Measurements from ENCODE around the gene HSD11B2.

HSD11B2 gene

GRCh38 chr16:67474551-67475455 lies 43.9 kb downstream of the HSD11B2 start:
- in situ Hi-C loops (cut with HindIII; ENCODE audit: low sequenced_read_pairs): no loop called here
- TF ChIP-seq, protein P1, sequence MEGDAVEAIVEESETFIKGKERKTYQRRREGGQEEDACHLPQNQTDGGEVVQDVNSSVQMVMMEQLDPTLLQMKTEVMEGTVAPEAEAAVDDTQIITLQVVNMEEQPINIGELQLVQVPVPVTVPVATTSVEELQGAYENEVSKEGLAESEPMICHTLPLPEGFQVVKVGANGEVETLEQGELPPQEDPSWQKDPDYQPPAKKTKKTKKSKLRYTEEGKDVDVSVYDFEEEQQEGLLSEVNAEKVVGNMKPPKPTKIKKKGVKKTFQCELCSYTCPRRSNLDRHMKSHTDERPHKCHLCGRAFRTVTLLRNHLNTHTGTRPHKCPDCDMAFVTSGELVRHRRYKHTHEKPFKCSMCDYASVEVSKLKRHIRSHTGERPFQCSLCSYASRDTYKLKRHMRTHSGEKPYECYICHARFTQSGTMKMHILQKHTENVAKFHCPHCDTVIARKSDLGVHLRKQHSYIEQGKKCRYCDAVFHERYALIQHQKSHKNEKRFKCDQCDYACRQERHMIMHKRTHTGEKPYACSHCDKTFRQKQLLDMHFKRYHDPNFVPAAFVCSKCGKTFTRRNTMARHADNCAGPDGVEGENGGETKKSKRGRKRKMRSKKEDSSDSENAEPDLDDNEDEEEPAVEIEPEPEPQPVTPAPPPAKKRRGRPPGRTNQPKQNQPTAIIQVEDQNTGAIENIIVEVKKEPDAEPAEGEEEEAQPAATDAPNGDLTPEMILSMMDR (IDR thresholded peaks at IDR 0.05; ENCODE audit: low read depth, low read length, missing control alignments): no peak
- no peak for DNase-seq (ENCODE audit: low read depth)
- H3K4me3 ChIP-seq (ENCODE audit: low read depth, low read length): no peak overlapping the region

- H3K4me3 ChIP-seq (ENCODE audit: low read depth, low read length): no peak overlapping the region
- in situ Hi-C loops (cut with HindIII; ENCODE audit: low sequenced_read_pairs): no loop called here
- no peak for DNase-seq (ENCODE audit: low read depth)
- TF ChIP-seq, protein P1 (IDR thresholded peaks at IDR 0.05; ENCODE audit: low read depth, low read length, missing control alignments): no peak
Observed at GRCh38 chr16:67477960-67478554, 47.1 kb downstream of the HSD11B2 start.

- TF ChIP-seq, protein P1 (IDR thresholded peaks at IDR 0.05; ENCODE audit: low read depth, low read length, missing control alignments): peak; percentile 91
- H3K4me3 ChIP-seq (ENCODE audit: low read depth, low read length): peak within 1 kb of the TSS; percentile 74
- in situ Hi-C loops (cut with HindIII; ENCODE audit: low sequenced_read_pairs): no loop called here
- DNase-seq (ENCODE audit: low read depth): peak; percentile 93
Observed at GRCh38 chr16:67480833-67481560, 50.1 kb downstream of the HSD11B2 start, which contains the start of gene ATP6V0D1. ATP6V0D1 (minus strand) TSS chr16:67481157; CDS start chr16:67481086, 71 bp downstream.

GRCh38 chr16:67481561-67482232 lies 50.8 kb downstream of the HSD11B2 start:
- DNase-seq (ENCODE audit: low read depth): no peak
- in situ Hi-C loops (cut with HindIII; ENCODE audit: low sequenced_read_pairs): no loop called here
- H3K4me3 ChIP-seq (ENCODE audit: low read depth, low read length): peak overlapping the region; percentile 74
- TF ChIP-seq, protein P1 (IDR thresholded peaks at IDR 0.05; ENCODE audit: low read depth, low read length, missing control alignments): no peak

GRCh38 chr16:67482233-67482924 lies 51.5 kb downstream of the HSD11B2 start:
- H3K4me3 ChIP-seq (ENCODE audit: low read depth, low read length): peak overlapping the region; percentile 74
- in situ Hi-C loops (cut with HindIII; ENCODE audit: low sequenced_read_pairs): no loop called here
- TF ChIP-seq, protein P1 (IDR thresholded peaks at IDR 0.05; ENCODE audit: low read depth, low read length, missing control alignments): no peak
- DNase-seq (ENCODE audit: low read depth): no peak

All from astrocyte of the cerebellum (primary cell).